Activated naive CD8-positive, alpha-beta T cell treated with anti-CD3 and anti-CD28 coated beads, Interleukin-2, amount 50 U/mL, for 24 hours (primary cell): ENCODE measurements around the gene LCA5L.
"Not testable (repeated sequence)": the region's sequence is repeated elsewhere in the genome, so short reads cannot be mapped to it uniquely, and the experiment has no call there.

Experiments
- ATAC-seq: fragments of 150-1000 bp; cut with Tn5 transposase; one replicate; pipeline ENCODE4 v1.10.0; 2021
- DNase-seq: peaks from one replicate; pipeline ENCODE4 v3.0.0; 2021
- H3K27ac Mint-ChIP-seq: one replicate; pipeline ENCODE4 v1.8.0; 2021; ENCODE audit warnings: mild to moderate bottlenecking, mixed read lengths
- H3K27me3 Mint-ChIP-seq: one replicate; pipeline ENCODE4 v1.8.0; 2021; ENCODE audit warnings: mixed read lengths
- H3K36me3 Mint-ChIP-seq: one replicate; pipeline ENCODE4 v1.8.0; 2021; ENCODE audit warnings: low read depth, mixed read lengths
- H3K4me1 Mint-ChIP-seq: one replicate; pipeline ENCODE4 v1.8.0; 2021; ENCODE audit warnings: mixed read lengths
- H3K4me3 Mint-ChIP-seq: one replicate; pipeline ENCODE4 v1.8.0; 2021; ENCODE audit warnings: mild to moderate bottlenecking, moderate library complexity, mixed read lengths
- H3K9me3 Mint-ChIP-seq: one replicate; pipeline ENCODE4 v1.8.0; 2021; ENCODE audit warnings: mixed read lengths

Gene LCA5L

GRCh38 chr21:39430457-39430856, 15.1 kb downstream of the LCA5L start:
- Mint-ChIP-seq H3K27ac (no peak overlapping the region), H3K9me3 (no peaks in the 10 kb centered on the region), H3K4me1 (no peaks in the 10 kb centered on the region), H3K36me3 (no peaks in the 10 kb centered on the region), H3K4me3 (no peak overlapping the region), H3K27me3 (no peaks in the 10 kb centered on the region)
- DNase-seq (no peak), ATAC-seq (no peak)

GRCh38 chr21:39430016-39430415, 15.6 kb downstream of the LCA5L start:
- Mint-ChIP-seq H3K27ac (no peak overlapping the region), H3K36me3 (no peaks in the 10 kb centered on the region), H3K4me3 (no peak overlapping the region), H3K9me3 (no peaks in the 10 kb centered on the region), H3K27me3 (no peaks in the 10 kb centered on the region), H3K4me1 (no peaks in the 10 kb centered on the region)
- DNase-seq: no peak
- no peak for ATAC-seq

GRCh38 chr21:39429445-39429844, 16.1 kb downstream of the LCA5L start:
- no peak overlapping the region for H3K4me3 Mint-ChIP-seq
- no peaks in the 10 kb centered on the region for H3K4me1 Mint-ChIP-seq
- H3K9me3 Mint-ChIP-seq: no peaks in the 10 kb centered on the region
- no peak overlapping the region for H3K27ac Mint-ChIP-seq
- DNase-seq: no peak
- no peaks in the 10 kb centered on the region for H3K27me3 Mint-ChIP-seq
- ATAC-seq: no peak
- no peaks in the 10 kb centered on the region for H3K36me3 Mint-ChIP-seq

- DNase-seq (no peak), ATAC-seq (no peak)
- Mint-ChIP-seq H3K4me3 (no peak overlapping the region), H3K4me1 (no peaks in the 10 kb centered on the region), H3K36me3 (no peaks in the 10 kb centered on the region), H3K9me3 (no peaks in the 10 kb centered on the region), H3K27ac (no peak overlapping the region), H3K27me3 (no peaks in the 10 kb centered on the region)
Observed at GRCh38 chr21:39422527-39423241, 22.9 kb downstream of the LCA5L start.

- ATAC-seq, H3K4me3 Mint-ChIP-seq, H3K27ac Mint-ChIP-seq, H3K36me3 Mint-ChIP-seq, H3K9me3 Mint-ChIP-seq, H3K4me1 Mint-ChIP-seq, DNase-seq, H3K27me3 Mint-ChIP-seq: not testable (repeated sequence)
Observed at GRCh38 chr21:39419204-39419603, 26.4 kb downstream of the LCA5L start.

GRCh38 chr21:39406065-39406464, 39.5 kb downstream of the LCA5L start:
- no peak overlapping the region for H3K27ac Mint-ChIP-seq
- DNase-seq: no peak
- peaks cover 17% of the 10 kb centered on the region for H3K36me3 Mint-ChIP-seq
- H3K27me3 Mint-ChIP-seq: no peaks in the 10 kb centered on the region
- ATAC-seq: no peak
- H3K4me3 Mint-ChIP-seq: no peak overlapping the region
- H3K9me3 Mint-ChIP-seq: peaks cover 7% of the 10 kb centered on the region
- H3K4me1 Mint-ChIP-seq: no peaks in the 10 kb centered on the region

GRCh38 chr21:39400173-39400572, 45.4 kb downstream of the LCA5L start:
- H3K36me3 Mint-ChIP-seq: peaks cover 9% of the 10 kb centered on the region
- no peak overlapping the region for H3K4me3 Mint-ChIP-seq
- H3K4me1 Mint-ChIP-seq: no peaks in the 10 kb centered on the region
- ATAC-seq (no peak), DNase-seq (no peak)
- no peak overlapping the region for H3K27ac Mint-ChIP-seq
- H3K27me3 Mint-ChIP-seq: no peaks in the 10 kb centered on the region
- no peaks in the 10 kb centered on the region for H3K9me3 Mint-ChIP-seq

GRCh38 chr21:39397646-39398385, 47.8 kb downstream of the LCA5L start:
- Mint-ChIP-seq H3K4me3 (no peak overlapping the region), H3K4me1 (no peaks in the 10 kb centered on the region), H3K27ac (no peak overlapping the region), H3K27me3 (no peaks in the 10 kb centered on the region), H3K36me3 (peaks cover 22% of the 10 kb centered on the region), H3K9me3 (no peaks in the 10 kb centered on the region)
- no peak for DNase-seq
- no peak for ATAC-seq

GRCh38 chr21:39392981-39393380, 52.6 kb downstream of the LCA5L start:
- H3K27ac Mint-ChIP-seq: no peak overlapping the region

GRCh38 chr21:39390212-39390765, 55.3 kb downstream of the LCA5L start:
- H3K27me3 Mint-ChIP-seq: no peaks in the 10 kb centered on the region
- H3K4me3 Mint-ChIP-seq: no peak overlapping the region
- H3K9me3 Mint-ChIP-seq: no peaks in the 10 kb centered on the region
- ATAC-seq: no peak
- DNase-seq: no peak
- no peak overlapping the region for H3K27ac Mint-ChIP-seq
- peaks cover 27% of the 10 kb centered on the region for H3K36me3 Mint-ChIP-seq
- peaks cover 31% of the 10 kb centered on the region for H3K4me1 Mint-ChIP-seq

More at GRCh38 chr21:39392981-39393380, 52.6 kb downstream of the LCA5L start:
- Mint-ChIP-seq H3K4me3 (no peak overlapping the region), H3K36me3 (peaks cover 35% of the 10 kb centered on the region), H3K27me3 (no peaks in the 10 kb centered on the region), H3K9me3 (no peaks in the 10 kb centered on the region), H3K4me1 (peaks cover 10% of the 10 kb centered on the region)
- ATAC-seq (no peak), DNase-seq (no peak)

- Mint-ChIP-seq H3K27ac (no peak overlapping the region), H3K27me3 (no peaks in the 10 kb centered on the region), H3K9me3 (no peaks in the 10 kb centered on the region), H3K36me3 (peaks cover 19% of the 10 kb centered on the region), H3K4me3 (peak overlapping the region; percentile 88), H3K4me1 (peaks cover 39% of the 10 kb centered on the region)
- DNase-seq (no peak), ATAC-seq (no peak)
Observed at GRCh38 chr21:39388811-39389155, 56.8 kb downstream of the LCA5L start.

- H3K9me3 Mint-ChIP-seq: no peaks in the 10 kb centered on the region
- ATAC-seq (peak; percentile 82), DNase-seq (peak; percentile 96)
- H3K27me3 Mint-ChIP-seq: no peaks in the 10 kb centered on the region
- peaks cover 17% of the 10 kb centered on the region for H3K36me3 Mint-ChIP-seq
- H3K4me1 Mint-ChIP-seq: peaks cover 39% of the 10 kb centered on the region
- H3K27ac Mint-ChIP-seq: peak overlapping the region; percentile 93
- H3K4me3 Mint-ChIP-seq: peak overlapping the region; percentile 88
Observed at GRCh38 chr21:39388038-39388810, 57.4 kb downstream of the LCA5L start.

GRCh38 chr21:39387461-39388037, 58.0 kb downstream of the LCA5L start:
- ATAC-seq (peak; percentile 47), DNase-seq (peak; percentile 96)
- Mint-ChIP-seq H3K36me3 (peaks cover 11% of the 10 kb centered on the region), H3K9me3 (no peaks in the 10 kb centered on the region), H3K27ac (peak overlapping the region; percentile 93), H3K4me3 (peak overlapping the region; percentile 88), H3K27me3 (no peaks in the 10 kb centered on the region), H3K4me1 (peaks cover 39% of the 10 kb centered on the region)

GRCh38 chr21:39386899-39387298, 58.7 kb downstream of the LCA5L start:
- Mint-ChIP-seq H3K9me3 (no peaks in the 10 kb centered on the region), H3K4me3 (peak overlapping the region; percentile 88), H3K36me3 (peaks cover 11% of the 10 kb centered on the region), H3K27me3 (no peaks in the 10 kb centered on the region), H3K4me1 (peaks cover 44% of the 10 kb centered on the region), H3K27ac (peak overlapping the region; percentile 93)
- DNase-seq (no peak), ATAC-seq (no peak)
